Measurements from ENCODE around the gene LRCH4.

LRCH4 gene

GRCh38 chr7:100604028-100604975 lies 18.4 kb upstream of the LRCH4 start:
- DNase-seq = peak; percentile 66

- no peak for DNase-seq
These were observed 17.7 kb upstream of the LRCH4 start for GRCh38 chr7:100603726-100604027.

GRCh38 chr7:100602889-100603725 lies 17.2 kb upstream of the LRCH4 start:
- no peak for DNase-seq

- DNase-seq = no peak
These were observed 14.8 kb upstream of the LRCH4 start for GRCh38 chr7:100600730-100601038.

- DNase-seq = no peak
These were observed 14.2 kb upstream of the LRCH4 start for GRCh38 chr7:100599911-100600729.

- no peak for DNase-seq
These were observed 12.5 kb upstream of the LRCH4 start for GRCh38 chr7:100598425-100598824.

GRCh38 chr7:100595188-100595587 lies 9.3 kb upstream of the LRCH4 start:
- DNase-seq = no peak

- DNase-seq = no peak
These were observed 5.7 kb upstream of the LRCH4 start for GRCh38 chr7:100591596-100591995.

GRCh38 chr7:100590077-100590737 lies 4.3 kb upstream of the LRCH4 start:
- no peak for DNase-seq

GRCh38 chr7:100589341-100589947 lies 3.5 kb upstream of the LRCH4 start:
- DNase-seq = no peak

GRCh38 chr7:100588438-100588837 lies 2.5 kb upstream of the LRCH4 start:
- no peak for DNase-seq

- peak; percentile 100 for DNase-seq
These were observed 517 bp upstream of the LRCH4 start, which contains the start of gene FBXO24 for GRCh38 chr7:100586266-100587025. TSS of gene FBXO24 (plus strand) at chr7:100586328. CDS start at chr7:100586626, 298 bp downstream.

- DNase-seq = no peak
These were observed 1.0 kb downstream of the LRCH4 start for GRCh38 chr7:100584683-100585510.

GRCh38 chr7:100584054-100584682 lies 1.8 kb downstream of the LRCH4 start:
- DNase-seq = no peak

GRCh38 chr7:100583132-100584053 lies 2.5 kb downstream of the LRCH4 start:
- DNase-seq = peak; percentile 75

- no peak for DNase-seq
These were observed 3.3 kb downstream of the LRCH4 start for GRCh38 chr7:100582650-100583049.

GRCh38 chr7:100582041-100582579 lies 3.8 kb downstream of the LRCH4 start:
- DNase-seq = no peak

All from stimulated activated CD4-positive, alpha-beta T cell treated with anti-CD3 and anti-CD28 coated beads, Interleukin-1b, Interleukin-23, amount 100 ng/mL, for 48 hours (primary cell).